ENCODE data around the gene CDC42EP4. TPM values are rescaled to one million over a fixed set of nuclear protein-coding genes. Genes with fewer than 3 reads are reported as not detected.

CDC42EP4 gene
- total and polyA plus RNA-seq, 10 of the 15 experiments (the other 5 are each of a cell fraction or from before 2014, with no cell fraction given) = 0.05 to 7.1 (median 2.7) TPM

- TF ChIP-seq JUND (IDR thresholded peaks at IDR 0.05; ENCODE audit: low read depth, low read length) (no peak), CHD2 (IDR thresholded peaks at IDR 0.05; ENCODE audit: borderline replicate concordance, low read depth, low read length) (no peak), ZZZ3 (IDR thresholded peaks at IDR 0.05; ENCODE audit: control insufficient read depth, insufficient read length, low read depth) (no peak), DPF2 (IDR thresholded peaks at IDR 0.05) (no peak), ZNF622 (IDR thresholded peaks at IDR 0.05) (no peak), TCF3 (IDR thresholded peaks at IDR 0.05; ENCODE audit: borderline replicate concordance, insufficient read depth, low read depth, low read length) (no peak), MTA2 (IDR thresholded peaks at IDR 0.05; ENCODE audit: low read depth) (no peak), MAX (IDR thresholded peaks at IDR 0.05; ENCODE audit: low read depth, low read length) (no peak)
- TF ChIP-seq, protein P1, sequence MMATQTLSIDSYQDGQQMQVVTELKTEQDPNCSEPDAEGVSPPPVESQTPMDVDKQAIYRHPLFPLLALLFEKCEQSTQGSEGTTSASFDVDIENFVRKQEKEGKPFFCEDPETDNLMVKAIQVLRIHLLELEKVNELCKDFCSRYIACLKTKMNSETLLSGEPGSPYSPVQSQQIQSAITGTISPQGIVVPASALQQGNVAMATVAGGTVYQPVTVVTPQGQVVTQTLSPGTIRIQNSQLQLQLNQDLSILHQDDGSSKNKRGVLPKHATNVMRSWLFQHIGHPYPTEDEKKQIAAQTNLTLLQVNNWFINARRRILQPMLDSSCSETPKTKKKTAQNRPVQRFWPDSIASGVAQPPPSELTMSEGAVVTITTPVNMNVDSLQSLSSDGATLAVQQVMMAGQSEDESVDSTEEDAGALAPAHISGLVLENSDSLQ (IDR thresholded peaks at IDR 0.05) = no peak
These were observed 13.1 kb upstream of the CDC42EP4 start (continued) for GRCh38 chr17:73324711-73325526.

DNA sequence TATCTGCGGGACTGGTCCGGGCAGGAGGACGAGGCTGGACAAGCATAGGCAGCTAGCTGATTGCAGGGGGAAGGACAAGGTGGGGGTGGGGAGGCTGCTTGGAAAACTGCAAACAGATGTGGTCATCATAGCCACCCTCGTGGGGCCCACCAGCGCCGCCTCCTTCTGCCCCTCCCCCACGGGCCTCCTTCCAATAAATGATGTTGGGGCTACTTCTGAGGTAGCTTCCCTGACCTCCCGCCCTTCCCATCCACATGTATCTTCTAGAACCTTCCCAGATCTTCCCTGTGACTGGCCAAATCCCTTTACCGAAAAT, 12.3 kb upstream of the CDC42EP4 start:
- Histone ChIP-seq H3K27ac (ENCODE audit: control insufficient read depth, insufficient read depth) (no peak overlapping the region), H3K4me2 (ENCODE audit: control insufficient read depth, insufficient read depth) (no peak overlapping the region), H3K4me3 (no peak overlapping the region), H3K79me2 (ENCODE audit: control insufficient read depth, insufficient read depth, low read length) (no peaks in the 10 kb centered on the region), H3K9me3 (replicated peaks; ENCODE audit: control insufficient read depth, insufficient read depth, low read length) (no peaks in the 10 kb centered on the region), H4K20me1 (ENCODE audit: control insufficient read depth, insufficient read depth) (no peaks in the 10 kb centered on the region), H3K4me1 (ENCODE audit: control insufficient read depth, insufficient read depth, low read length) (no peaks in the 10 kb centered on the region), H3K27me3 (replicated peaks in 1 of 2; ENCODE audit: control insufficient read depth in 2 of 2, insufficient read depth in 2 of 2, low read length in 1 of 2) (no peaks in the 10 kb centered on the region), H2AFZ (ENCODE audit: control insufficient read depth, low read depth, low read length) (no peak overlapping the region), H3K36me3 (ENCODE audit: control insufficient read depth in 2 of 2, insufficient read depth in 2 of 2, low read length in 1 of 2) (no peaks in the 10 kb centered on the region), H3K9ac (ENCODE audit: control insufficient read depth, insufficient read depth, low read length) (no peak overlapping the region)
- in situ Hi-C loops (cut with MboI) = no loop called here
- BruUV-seq (replicated peaks) = no TSS peak
- TF ChIP-seq ZBTB11 (CRISPR knock-in tag; IDR thresholded peaks at IDR 0.05) = no peak
- TF ChIP-seq SMAD5 (IDR thresholded peaks at IDR 0.05; ENCODE audit: low read depth) = no peak
- no peak for TF ChIP-seq BMI1 (IDR thresholded peaks at IDR 0.05; ENCODE audit: borderline replicate concordance)
- SMC1A ChIA-PET (ENCODE audit: uncharacterized antibody, unreplicated experiment) = interaction anchor here (2.2 kb wide), 1 partner anchor 11 kb away, joined by 6 read pairs; no protein-coding TSS in a partner anchor
- intact Hi-C loops (cut with micrococcal nuclease; ENCODE audit: unreplicated experiment) = no loop called here
- POLR2A ChIA-PET = interaction anchor here (0.8 to 1.3 kb wide), 2 partner anchors 12 to 19 kb away, joined by 3 to 4 read pairs; partner anchors contain the start of gene CDC42EP4
- CTCF ChIA-PET = interaction anchor here (1.0 kb wide), 1 partner anchor 19 kb away, joined by 3 read pairs; no protein-coding TSS in a partner anchor
- RAD21 ChIA-PET (ENCODE audit: unreplicated experiment) = no interaction called here
- no peak for DNase-seq (ENCODE audit: low read depth, low spot score)
- no peak for ATAC-seq
- FAIRE-seq = no peak
- 37% methylated on average over 9 of the region's 9 CpGs for WGBS (ENCODE audit: insufficient coverage, insufficient replicate concordance, low lambda C conversion rate, missing lambda C conversion rate)

All from GM12878 (cell line).